Large intestine (tissue), 3 donors: ENCODE results near the gene CCDC78. TPM values are rescaled to one million over a fixed set of nuclear protein-coding genes. Genes with fewer than 3 reads are reported as not detected.

Experiments
- DNase-seq, 2 donors: peaks; one replicate each; pipeline versions ENCODE4 v3.0.0 to v3.0.0-alpha.2; 2013
- H3K27ac ChIP-seq: one replicate; pipeline ENCODE4 v1.5.1; 2013; ENCODE audit warnings: low read length
- H3K27me3 ChIP-seq: 2 replicates; pipeline ENCODE4 v1.6.1; 2013; ENCODE audit warnings: low read length; ENCODE audit not compliant: control insufficient read depth, insufficient read depth
- H3K36me3 ChIP-seq: 2 replicates; pipeline ENCODE4 v1.6.1; 2013; ENCODE audit warnings: low read length; ENCODE audit not compliant: control insufficient read depth, insufficient read depth
- H3K4me1 ChIP-seq: one replicate; pipeline ENCODE4 v1.6.1; 2013; ENCODE audit warnings: low read length; ENCODE audit not compliant: control insufficient read depth, insufficient read depth
- H3K4me3 ChIP-seq: one replicate; pipeline ENCODE4 v1.5.1; 2013; ENCODE audit warnings: low read length
- H3K9me3 ChIP-seq: one replicate; pipeline ENCODE4 v1.6.1; 2013; ENCODE audit warnings: mild to moderate bottlenecking, low read depth, low read length, moderate library complexity; ENCODE audit not compliant: control insufficient read depth
- WGBS: methylation state at CpG from one replicate; pipeline ENCODE4 v1.1.5; 2013; ENCODE audit warnings: low lambda C conversion rate; ENCODE audit not compliant: insufficient coverage; 5-methylcytosine and 5-hydroxymethylcytosine counted together
- polyA plus RNA-seq: library from polyadenylated mRNA; unstranded; fragments of 120-200 nt; gene quantifications from one replicate; pipeline ENCODE4 v1.2.1, GENCODE V29; 2013

CCDC78 gene
- polyA plus RNA-seq, 1 donor = 1.9 TPM

GRCh38 chr16:736936-737481, 10.8 kb upstream of the CCDC78 start:
- WGBS = no CpG with 5 or more reads among the region's 29 CpGs
- H3K27ac ChIP-seq = no peak overlapping the region
- peaks cover 10% of the 10 kb centered on the region for H3K4me1 ChIP-seq
- H3K4me3 ChIP-seq = no peak overlapping the region
- H3K9me3 ChIP-seq = no peaks in the 10 kb centered on the region
- H3K36me3 ChIP-seq = peaks cover 56% of the 10 kb centered on the region
- no peaks in the 10 kb centered on the region for H3K27me3 ChIP-seq
- no peak for DNase-seq

GRCh38 chr16:735982-736453, 9.8 kb upstream of the CCDC78 start:
- Histone ChIP-seq H3K4me3 (no peak overlapping the region), H3K36me3 (peaks cover 63% of the 10 kb centered on the region), H3K4me1 (peaks cover 10% of the 10 kb centered on the region), H3K27ac (no peak overlapping the region), H3K27me3 (no peaks in the 10 kb centered on the region), H3K9me3 (no peaks in the 10 kb centered on the region)
- no CpG with 5 or more reads among the region's 13 CpGs for WGBS
- no peak for DNase-seq

GRCh38 chr16:734981-735881, 9.0 kb upstream of the CCDC78 start:
- DNase-seq = no peak
- H3K36me3 ChIP-seq = peaks cover 70% of the 10 kb centered on the region
- no peaks in the 10 kb centered on the region for H3K9me3 ChIP-seq
- no CpG with 5 or more reads among the region's 25 CpGs for WGBS
- H3K27ac ChIP-seq = no peak overlapping the region
- H3K27me3 ChIP-seq = no peaks in the 10 kb centered on the region
- H3K4me3 ChIP-seq = no peak overlapping the region
- peaks cover 9% of the 10 kb centered on the region for H3K4me1 ChIP-seq

- Histone ChIP-seq H3K36me3 (peaks cover 77% of the 10 kb centered on the region), H3K4me3 (no peak overlapping the region)
These were observed 8.2 kb upstream of the CCDC78 start for GRCh38 chr16:734208-734980.

GRCh38 chr16:733382-734207, 7.4 kb upstream of the CCDC78 start:
- peaks cover 74% of the 10 kb centered on the region for H3K36me3 ChIP-seq
- no peak overlapping the region for H3K27ac ChIP-seq
- H3K9me3 ChIP-seq = no peaks in the 10 kb centered on the region
- no peak for DNase-seq
- peaks cover under 1% of the 10 kb centered on the region for H3K4me1 ChIP-seq
- H3K4me3 ChIP-seq = no peak overlapping the region
- H3K27me3 ChIP-seq = peaks cover under 1% of the 10 kb centered on the region
- WGBS = no CpG with 5 or more reads among the region's 34 CpGs

More at GRCh38 chr16:734208-734980, 8.2 kb upstream of the CCDC78 start:
- WGBS = no CpG with 5 or more reads among the region's 49 CpGs
- H3K27ac ChIP-seq = no peak overlapping the region
- no peaks in the 10 kb centered on the region for H3K27me3 ChIP-seq
- H3K4me1 ChIP-seq = peaks cover under 1% of the 10 kb centered on the region
- no peaks in the 10 kb centered on the region for H3K9me3 ChIP-seq
- DNase-seq = no peak

- Histone ChIP-seq H3K27ac (no peak overlapping the region), H3K27me3 (peaks cover 3% of the 10 kb centered on the region), H3K9me3 (no peaks in the 10 kb centered on the region), H3K36me3 (peaks cover 73% of the 10 kb centered on the region), H3K4me1 (peaks cover 3% of the 10 kb centered on the region), H3K4me3 (no peak overlapping the region)
- no CpG with 5 or more reads among the region's 13 CpGs for WGBS
- DNase-seq = no peak
These were observed 6.7 kb upstream of the CCDC78 start for GRCh38 chr16:732936-733335.

GRCh38 chr16:732332-732731, 6.1 kb upstream of the CCDC78 start:
- WGBS = no CpG with 5 or more reads among the region's 12 CpGs
- peaks cover 8% of the 10 kb centered on the region for H3K4me1 ChIP-seq
- H3K36me3 ChIP-seq = peaks cover 67% of the 10 kb centered on the region
- DNase-seq = no peak
- H3K27ac ChIP-seq = no peak overlapping the region
- peaks cover 6% of the 10 kb centered on the region for H3K27me3 ChIP-seq
- H3K4me3 ChIP-seq = no peak overlapping the region
- peaks cover 3% of the 10 kb centered on the region for H3K9me3 ChIP-seq

- peaks cover 17% of the 10 kb centered on the region for H3K27me3 ChIP-seq
- H3K4me3 ChIP-seq = no peak overlapping the region
- peaks cover 53% of the 10 kb centered on the region for H3K36me3 ChIP-seq
- H3K27ac ChIP-seq = no peak overlapping the region
- no peak for DNase-seq
- peaks cover 7% of the 10 kb centered on the region for H3K9me3 ChIP-seq
- WGBS = no CpG with 5 or more reads among the region's 22 CpGs
- H3K4me1 ChIP-seq = peaks cover 14% of the 10 kb centered on the region
These were observed 4.6 kb upstream of the CCDC78 start for GRCh38 chr16:730666-731509.
